MM.1S (cell line): ENCODE data around the gene CLDN15.

ENCODE experiments used
- CTCF ChIP-seq: fragments of 300-600 bp; sonication (generic); IDR thresholded peaks from 2 replicates; pipeline ENCODE4 v1.5.1; 2016; ENCODE audit warnings: antibody characterized with exemption, low read length, mixed read lengths
- EZH2 ChIP-seq: fragments of 300-600 bp; sonication (generic); optimal IDR thresholded peaks from 2 replicates; pipeline ENCODE3; 2017; ENCODE audit warnings: low read depth, mild to moderate bottlenecking, antibody characterized with exemption, low read length, mixed read lengths
- EZH2phosphoT487 ChIP-seq: fragments of 300-600 bp; sonication (generic); IDR thresholded peaks from 2 replicates; pipeline ENCODE4 v1.6.1; 2018; ENCODE audit warnings: antibody characterized with exemption, low read length

- TF ChIP-seq CTCF (no peak), EZH2phosphoT487 (no peak), EZH2 (no peak)
Measured at GRCh38 chr7:101235522-101235921, 2.1 kb downstream of the CLDN15 start.
